Stimulated activated CD8-positive, alpha-beta memory T cell treated with anti-CD3 and anti-CD28 coated beads, Interleukin-15, amount 100 ng/mL, for 48 hours (primary cell): ENCODE data around the gene CAPN5.
"Not testable (repeated sequence)": the region's sequence is repeated elsewhere in the genome, so short reads cannot be mapped to it uniquely, and the experiment has no call there.

Source experiments
- DNase-seq, 2 donors: peaks; one replicate each; pipeline ENCODE4 v3.0.0-alpha.2; 2020; ENCODE audit warnings: low read depth in 2 of 2

Gene CAPN5

GRCh38 chr11:77066229-77067042 lies at the start of gene CAPN5:
Gene CAPN5, plus strand, starts transcription at chr11:77066971. Its CDS starts 17,916 bp downstream, at chr11:77084887.
- DNase-seq: peak; percentile 80 to 86

- not testable (repeated sequence) for DNase-seq
Measured at GRCh38 chr11:77018396-77018924, 48.3 kb upstream of the CAPN5 start.

- no peak for DNase-seq
Measured at GRCh38 chr11:77019976-77020595, 46.7 kb upstream of the CAPN5 start.

DNA sequence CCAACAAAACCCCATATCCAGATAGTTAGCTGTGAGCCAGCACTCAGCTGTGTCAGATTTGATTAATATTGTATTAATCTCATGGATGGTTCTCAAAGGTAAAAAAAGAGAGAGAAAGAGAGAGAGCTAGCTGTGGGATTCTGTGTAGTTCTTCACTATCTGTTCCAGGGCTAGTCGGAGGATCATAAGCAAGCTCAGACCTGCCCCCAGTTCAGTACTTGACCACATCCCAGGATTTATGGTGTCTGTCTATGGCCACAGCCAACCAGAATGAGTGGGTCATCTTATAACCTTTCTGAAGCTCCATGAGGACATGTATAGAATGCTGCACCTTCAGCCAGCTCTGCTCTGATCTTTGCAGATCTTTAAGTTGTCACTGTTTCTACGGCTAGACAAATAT lies 46.0 kb upstream of the CAPN5 start:
- no peak for DNase-seq

- DNase-seq: no peak
Measured at GRCh38 chr11:77024745-77025144, 42.0 kb upstream of the CAPN5 start.

DNA sequence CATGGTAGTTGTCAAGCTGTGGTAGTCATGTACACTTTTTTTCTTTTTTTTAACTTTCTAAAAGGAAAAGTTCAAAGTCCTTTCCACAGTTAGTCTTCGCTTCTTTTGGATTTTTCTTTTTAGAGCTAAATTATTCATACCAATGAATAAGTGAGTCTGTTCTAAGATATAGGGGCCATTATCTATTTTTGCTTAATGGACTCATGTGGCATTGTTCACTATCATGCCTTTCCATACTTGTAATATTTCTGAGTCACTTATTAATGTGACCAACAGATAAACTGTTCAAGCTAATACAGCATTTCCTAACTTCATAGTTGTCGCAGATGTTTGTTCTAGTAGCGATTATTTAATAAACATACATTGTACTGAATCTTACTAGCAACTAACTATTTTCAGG lies 40.5 kb upstream of the CAPN5 start:
- no peak for DNase-seq

GRCh38 chr11:77026743-77027142 lies 40.0 kb upstream of the CAPN5 start:
- no peak for DNase-seq

- no peak for DNase-seq
Measured at GRCh38 chr11:77027275-77027674, 39.5 kb upstream of the CAPN5 start.

- DNase-seq: no peak
Measured at GRCh38 chr11:77029829-77030228, 36.9 kb upstream of the CAPN5 start.

GRCh38 chr11:77030834-77031414 lies 35.8 kb upstream of the CAPN5 start:
- no peak for DNase-seq

DNA sequence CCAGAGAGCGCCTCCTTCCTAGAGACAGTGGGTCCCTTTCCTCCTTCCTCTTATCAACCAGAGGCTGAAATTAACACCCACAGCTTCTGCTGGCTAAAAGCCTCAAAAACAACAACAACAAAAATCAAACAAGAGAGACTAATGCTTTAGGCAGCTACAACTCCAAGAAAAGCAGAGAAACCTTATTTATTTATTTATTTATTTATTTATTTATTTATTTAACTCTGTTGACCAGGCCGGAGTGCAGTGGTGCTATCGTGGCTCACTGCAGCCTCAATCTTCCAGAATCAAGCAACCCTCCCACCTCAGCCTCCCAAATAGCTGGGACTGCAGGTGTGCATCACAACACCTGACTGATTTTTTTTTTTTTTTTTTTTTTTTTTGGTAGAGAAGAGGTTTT lies 35.2 kb upstream of the CAPN5 start:
- no peak for DNase-seq

GRCh38 chr11:77035039-77035438 lies 31.7 kb upstream of the CAPN5 start:
- DNase-seq: no peak

DNA sequence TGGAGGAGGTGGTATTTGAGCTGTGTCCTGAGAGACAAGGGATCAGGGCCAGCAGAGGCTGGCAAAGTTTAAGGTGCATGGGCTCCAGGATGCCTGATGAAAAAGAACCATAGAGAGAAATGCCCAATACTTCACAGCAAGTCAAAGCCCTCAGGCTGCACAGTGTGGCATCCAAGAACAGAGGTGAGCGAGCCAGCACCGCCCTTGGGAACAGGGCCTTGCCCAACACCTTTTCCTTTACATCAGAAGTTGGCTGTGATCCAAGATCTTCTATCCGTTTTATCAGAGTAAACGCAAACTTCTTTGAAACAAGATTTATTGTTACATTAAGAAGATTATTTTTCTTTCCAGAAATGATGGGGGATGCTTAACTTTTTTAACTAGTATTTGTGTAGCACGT lies 31.2 kb upstream of the CAPN5 start:
- no peak for DNase-seq

GRCh38 chr11:77036398-77036797 lies 30.4 kb upstream of the CAPN5 start:
- DNase-seq: no peak

DNA sequence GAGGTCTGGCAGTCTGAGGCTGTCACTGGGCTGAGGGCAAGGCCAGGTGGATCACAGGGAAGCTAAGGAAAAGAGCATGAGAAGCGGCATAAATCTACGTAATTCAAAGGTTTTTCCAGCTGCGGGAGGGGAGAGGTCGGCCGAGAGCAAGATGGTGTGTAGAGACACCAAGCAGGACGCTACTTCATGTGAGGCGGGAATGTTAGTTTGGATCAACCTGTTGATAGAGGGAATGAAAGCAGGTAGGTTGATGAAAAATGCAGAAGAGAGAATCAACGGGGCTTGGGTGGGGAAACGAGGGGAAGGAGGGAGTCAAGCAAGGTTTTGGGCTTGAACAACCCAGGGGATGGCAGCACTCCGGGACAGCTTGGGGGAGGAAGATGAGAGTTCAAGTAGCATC lies 29.7 kb upstream of the CAPN5 start:
- no peak for DNase-seq

DNA sequence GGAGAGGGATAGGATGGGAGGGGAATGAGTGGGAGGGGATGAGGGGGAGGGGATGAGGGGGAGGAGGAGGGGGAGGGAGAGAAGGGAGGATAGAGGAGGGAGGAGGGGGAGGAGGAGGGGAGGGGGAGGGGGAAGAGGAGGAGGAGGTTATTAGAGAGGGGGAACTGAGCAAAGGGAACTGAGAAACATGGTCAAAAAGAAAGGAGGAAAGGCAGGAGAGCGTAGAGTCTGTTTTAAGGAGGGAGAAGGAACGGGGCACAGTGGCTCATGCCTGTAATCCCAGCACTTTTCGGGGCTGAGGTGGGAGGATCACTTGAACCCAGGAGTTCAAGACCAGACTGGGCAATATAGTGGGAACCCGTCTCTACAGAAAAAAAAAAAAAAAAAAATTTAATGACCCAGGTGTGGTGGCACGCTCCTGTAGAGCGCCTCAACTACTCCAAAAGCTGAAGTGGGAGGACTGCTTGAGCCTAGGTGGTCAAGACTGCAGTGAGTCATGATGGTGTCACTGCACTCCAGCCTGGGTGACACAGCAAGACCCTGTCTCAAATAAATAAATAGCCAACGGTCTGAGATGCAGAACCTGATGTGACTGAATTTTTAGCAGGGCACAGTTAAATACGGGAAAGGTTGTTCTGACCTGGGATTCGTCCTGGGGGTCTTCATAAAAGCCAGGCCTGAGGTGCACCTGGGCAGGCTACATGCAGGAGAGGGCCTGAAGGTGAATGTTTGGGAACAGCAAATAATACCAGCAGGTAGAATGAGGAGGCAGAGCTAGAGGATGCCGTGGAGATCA lies 28.5 kb upstream of the CAPN5 start:
- no peak for DNase-seq

DNA sequence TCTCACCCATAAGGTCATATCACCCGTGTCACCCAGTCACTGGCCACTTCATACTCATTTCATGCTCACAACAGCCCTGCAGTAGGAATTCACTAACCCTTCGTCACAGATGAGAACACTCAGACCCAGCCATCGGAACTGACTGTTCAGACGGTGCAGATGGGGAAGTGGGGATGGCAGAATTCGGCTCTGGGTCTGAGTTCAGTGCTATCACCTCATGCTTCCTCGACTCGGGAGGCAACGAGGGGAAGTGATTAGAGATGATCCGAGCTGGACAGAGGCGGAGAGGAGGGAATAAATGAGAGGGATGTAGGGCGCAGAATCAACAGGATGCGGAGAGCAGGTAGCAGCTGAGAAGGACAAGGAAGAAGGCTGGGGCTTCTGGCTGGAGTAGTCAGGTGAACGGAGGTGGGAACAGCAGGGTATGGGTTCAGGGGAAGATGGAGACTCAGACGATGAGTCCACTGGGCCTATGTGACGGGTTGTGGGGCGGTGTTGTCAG lies 27.9 kb upstream of the CAPN5 start:
- DNase-seq: no peak

DNA sequence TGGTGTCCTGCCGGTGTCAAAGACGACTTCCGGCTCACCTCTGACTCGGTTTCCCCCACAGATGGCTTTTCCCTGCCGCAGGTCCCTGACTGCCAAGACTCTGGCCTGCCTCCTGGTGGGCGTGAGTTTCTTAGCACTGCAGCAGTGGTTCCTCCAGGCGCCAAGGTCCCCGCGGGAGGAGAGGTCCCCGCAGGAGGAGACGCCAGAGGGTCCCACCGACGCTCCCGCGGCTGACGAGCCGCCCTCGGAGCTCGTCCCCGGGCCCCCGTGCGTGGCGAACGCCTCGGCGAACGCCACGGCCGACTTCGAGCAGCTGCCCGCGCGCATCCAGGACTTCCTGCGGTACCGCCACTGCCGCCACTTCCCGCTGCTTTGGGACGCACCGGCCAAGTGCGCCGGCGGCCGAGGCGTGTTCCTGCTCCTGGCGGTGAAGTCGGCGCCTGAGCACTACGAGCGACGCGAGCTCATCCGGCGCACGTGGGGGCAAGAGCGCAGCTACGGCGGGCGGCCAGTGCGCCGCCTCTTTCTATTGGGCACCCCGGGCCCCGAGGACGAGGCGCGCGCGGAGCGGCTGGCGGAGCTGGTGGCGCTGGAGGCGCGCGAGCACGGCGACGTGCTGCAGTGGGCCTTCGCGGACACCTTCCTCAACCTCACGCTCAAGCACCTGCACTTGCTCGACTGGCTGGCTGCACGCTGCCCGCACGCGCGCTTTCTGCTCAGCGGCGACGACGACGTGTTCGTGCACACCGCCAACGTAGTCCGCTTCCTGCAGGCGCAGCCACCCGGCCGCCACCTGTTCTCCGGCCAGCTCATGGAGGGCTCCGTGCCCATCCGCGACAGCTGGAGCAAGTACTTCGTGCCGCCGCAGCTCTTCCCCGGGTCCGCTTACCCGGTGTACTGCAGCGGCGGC lies 27.0 kb upstream of the CAPN5 start:
- DNase-seq: peak in 1 of 2 donors; percentile 19

DNA sequence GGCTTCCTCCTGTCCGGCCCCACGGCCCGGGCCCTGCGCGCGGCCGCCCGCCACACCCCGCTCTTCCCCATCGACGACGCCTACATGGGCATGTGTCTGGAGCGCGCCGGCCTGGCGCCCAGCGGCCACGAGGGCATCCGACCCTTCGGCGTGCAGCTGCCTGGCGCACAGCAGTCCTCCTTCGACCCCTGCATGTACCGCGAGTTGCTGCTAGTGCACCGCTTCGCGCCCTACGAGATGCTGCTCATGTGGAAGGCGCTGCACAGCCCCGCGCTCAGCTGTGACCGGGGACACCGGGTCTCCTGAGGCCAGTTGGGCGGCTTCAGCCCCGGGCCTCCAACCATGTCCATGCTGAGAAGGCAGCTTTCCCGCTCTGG lies 26.4 kb upstream of the CAPN5 start:
- no peak for DNase-seq

- DNase-seq: no peak
Measured at GRCh38 chr11:77040889-77041288, 25.9 kb upstream of the CAPN5 start.
